Stimulated activated CD8-positive, alpha-beta memory T cell treated with anti-CD3 and anti-CD28 coated beads, Interleukin-7, amount 100 ng/mL, for 4 hours (primary cell): ENCODE results near the gene TOM1.
A peak's percentile ranks its signal among the peaks of the same experiment; 100 is the strongest.

Experiments
- DNase-seq, 2 donors: peaks; one replicate each; pipeline ENCODE4 v3.0.0-alpha.2; 2020; ENCODE audit warnings: low read depth in 2 of 2

Gene TOM1

GRCh38 chr22:35324067-35324466 is 24.4 kb downstream of the TOM1 start:
- no peak for DNase-seq

GRCh38 chr22:35324762-35325161 is 25.1 kb downstream of the TOM1 start:
- no peak for DNase-seq

- DNase-seq = no peak
Observed at GRCh38 chr22:35325209-35325608, 25.5 kb downstream of the TOM1 start.

GRCh38 chr22:35326854-35327562 is 27.3 kb downstream of the TOM1 start:
- no peak for DNase-seq

GRCh38 chr22:35327690-35328471 is 28.2 kb downstream of the TOM1 start:
- DNase-seq = no peak

- no peak for DNase-seq
Observed at GRCh38 chr22:35328472-35328885, 28.8 kb downstream of the TOM1 start.

- DNase-seq = no peak
Observed at GRCh38 chr22:35329114-35329847, 29.6 kb downstream of the TOM1 start.

GRCh38 chr22:35330258-35330861 is 30.7 kb downstream of the TOM1 start:
- DNase-seq = peak; percentile 18 to 26

- DNase-seq = no peak
Observed at GRCh38 chr22:35332278-35332677, 32.6 kb downstream of the TOM1 start.

GRCh38 chr22:35333220-35333619 is 33.5 kb downstream of the TOM1 start:
- DNase-seq = no peak

GRCh38 chr22:35334004-35334403 is 34.3 kb downstream of the TOM1 start:
- no peak for DNase-seq

- DNase-seq = no peak
Observed at GRCh38 chr22:35335468-35335867, 35.8 kb downstream of the TOM1 start.

GRCh38 chr22:35335936-35336781 is 36.5 kb downstream of the TOM1 start:
- no peak for DNase-seq

GRCh38 chr22:35337932-35338331 is 38.2 kb downstream of the TOM1 start:
- no peak for DNase-seq

- DNase-seq = no peak
Observed at GRCh38 chr22:35341090-35341874, 41.6 kb downstream of the TOM1 start.

- no peak for DNase-seq
Observed at GRCh38 chr22:35342390-35342789, 42.7 kb downstream of the TOM1 start.

- no peak for DNase-seq
Observed at GRCh38 chr22:35343664-35344550, 44.2 kb downstream of the TOM1 start.

- DNase-seq = no peak
Observed at GRCh38 chr22:35344956-35345690, 45.4 kb downstream of the TOM1 start.
